Cerebellar cortex (tissue), 1 donor: ENCODE measurements around the gene HLA-DQA2.
"Not testable (repeated sequence)": the region's sequence is repeated elsewhere in the genome, so short reads cannot be mapped to it uniquely, and the experiment has no call there.

Experiments
- DNase-seq: peaks from one replicate; pipeline ENCODE4 v3.0.0-alpha.2; 2015; ENCODE audit warnings: low spot score

Gene HLA-DQA2

GRCh38 chr6:32741031-32741960, at the start of gene HLA-DQA2:
HLA-DQA2 (plus strand) TSS chr6:32741391; CDS start chr6:32741444, 53 bp downstream.
- no peak for DNase-seq

GRCh38 chr6:32692019-32692418, 49.2 kb upstream of the HLA-DQA2 start:
- DNase-seq: no peak

GRCh38 chr6:32697031-32697430, 44.2 kb upstream of the HLA-DQA2 start:
- no peak for DNase-seq

GRCh38 chr6:32700391-32701040, 40.7 kb upstream of the HLA-DQA2 start:
- DNase-seq: peak; percentile 74

- DNase-seq: no peak
Measured at GRCh38 chr6:32703347-32703746, 37.8 kb upstream of the HLA-DQA2 start.

- DNase-seq: not testable (repeated sequence)
Measured at GRCh38 chr6:32705164-32705563, 36.0 kb upstream of the HLA-DQA2 start.

GRCh38 chr6:32709625-32710024, 31.6 kb upstream of the HLA-DQA2 start:
- no peak for DNase-seq

- DNase-seq: no peak
Measured at GRCh38 chr6:32713241-32713640, 27.9 kb upstream of the HLA-DQA2 start.

- DNase-seq: no peak
Measured at GRCh38 chr6:32716396-32716795, 24.8 kb upstream of the HLA-DQA2 start.

GRCh38 chr6:32718879-32719278, 22.3 kb upstream of the HLA-DQA2 start:
- no peak for DNase-seq

GRCh38 chr6:32738126-32738525, 3.1 kb upstream of the HLA-DQA2 start:
- DNase-seq: no peak

- DNase-seq: no peak
Measured at GRCh38 chr6:32742374-32742773, 1.2 kb downstream of the HLA-DQA2 start.

- DNase-seq: no peak
Measured at GRCh38 chr6:32744776-32745175, 3.6 kb downstream of the HLA-DQA2 start.

GRCh38 chr6:32745649-32746048, 4.5 kb downstream of the HLA-DQA2 start:
- not testable (repeated sequence) for DNase-seq

- DNase-seq: no peak
Measured at GRCh38 chr6:32752580-32752979, 11.4 kb downstream of the HLA-DQA2 start.

GRCh38 chr6:32759669-32760068, 18.5 kb downstream of the HLA-DQA2 start:
- DNase-seq: no peak

- DNase-seq: no peak
Measured at GRCh38 chr6:32761072-32761471, 19.9 kb downstream of the HLA-DQA2 start.

- no peak for DNase-seq
Measured at GRCh38 chr6:32761548-32761947, 20.4 kb downstream of the HLA-DQA2 start.

- no peak for DNase-seq
Measured at GRCh38 chr6:32763421-32763820, 22.2 kb downstream of the HLA-DQA2 start, which contains the start of gene HLA-DQB2. HLA-DQB2 (minus strand) TSS chr6:32763532; CDS start chr6:32763470, 62 bp downstream.

- DNase-seq: no peak
Measured at GRCh38 chr6:32764048-32764447, 22.9 kb downstream of the HLA-DQA2 start.

GRCh38 chr6:32772656-32773055, 31.5 kb downstream of the HLA-DQA2 start:
- DNase-seq: no peak

GRCh38 chr6:32774426-32774825, 33.2 kb downstream of the HLA-DQA2 start:
- DNase-seq: no peak

- DNase-seq: no peak
Measured at GRCh38 chr6:32775071-32775470, 33.9 kb downstream of the HLA-DQA2 start.
